ENCODE results near the gene CORO2A.

DNA sequence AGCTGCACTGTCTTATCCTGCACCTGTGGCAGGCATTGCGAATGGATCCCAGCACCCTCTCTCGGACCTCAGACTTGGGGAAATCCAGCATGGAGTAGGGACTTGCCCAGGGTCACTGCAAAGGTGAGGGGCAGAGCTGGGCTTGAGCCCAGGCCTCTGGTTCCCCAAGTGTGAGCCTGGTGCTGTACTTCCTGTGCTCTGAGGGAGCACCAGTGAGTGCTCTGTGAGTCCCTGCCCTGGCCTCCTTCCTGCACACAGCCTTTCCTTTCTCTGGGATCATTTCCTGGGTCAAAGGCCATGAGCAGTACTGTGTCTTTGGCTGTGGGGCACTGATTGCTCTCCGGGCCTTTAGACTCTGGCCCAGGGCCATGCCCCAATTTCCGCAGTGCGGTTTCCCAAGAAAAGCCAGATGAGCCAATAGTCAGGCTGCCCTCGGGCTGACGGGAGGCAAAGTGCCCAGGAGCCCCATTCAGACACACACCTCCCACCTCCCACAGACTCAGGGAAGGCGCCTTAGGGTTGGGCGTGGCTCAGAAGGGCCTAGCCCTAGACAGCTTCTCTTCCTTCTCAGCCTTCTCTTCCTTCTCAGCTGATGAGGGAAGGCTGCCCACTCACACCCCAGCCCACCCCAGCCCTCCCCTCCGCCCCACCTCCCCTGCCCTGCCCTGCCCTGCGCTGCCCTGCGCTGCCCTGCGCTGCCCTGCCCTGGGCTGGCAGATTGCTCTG is 50.1 kb downstream of the CORO2A start:
- TF ChIP-seq CHD2 (IDR thresholded peaks at IDR 0.05; ENCODE audit: low read length, partially characterized antibody) (no peak), EP300 (IDR thresholded peaks at IDR 0.05; ENCODE audit: borderline replicate concordance in 1 of 2, low read depth in 1 of 2, low read length in 1 of 2) (no peak), RAD21 (IDR thresholded peaks at IDR 0.05; ENCODE audit: low read length) (no peak), REST (IDR thresholded peaks at IDR 0.05; ENCODE audit: low read depth, low read length) (no peak), POLR2AphosphoS5 (IDR thresholded peaks at IDR 0.05; ENCODE audit: low read depth, low read length) (no peak)
- TF ChIP-seq, protein P1, sequence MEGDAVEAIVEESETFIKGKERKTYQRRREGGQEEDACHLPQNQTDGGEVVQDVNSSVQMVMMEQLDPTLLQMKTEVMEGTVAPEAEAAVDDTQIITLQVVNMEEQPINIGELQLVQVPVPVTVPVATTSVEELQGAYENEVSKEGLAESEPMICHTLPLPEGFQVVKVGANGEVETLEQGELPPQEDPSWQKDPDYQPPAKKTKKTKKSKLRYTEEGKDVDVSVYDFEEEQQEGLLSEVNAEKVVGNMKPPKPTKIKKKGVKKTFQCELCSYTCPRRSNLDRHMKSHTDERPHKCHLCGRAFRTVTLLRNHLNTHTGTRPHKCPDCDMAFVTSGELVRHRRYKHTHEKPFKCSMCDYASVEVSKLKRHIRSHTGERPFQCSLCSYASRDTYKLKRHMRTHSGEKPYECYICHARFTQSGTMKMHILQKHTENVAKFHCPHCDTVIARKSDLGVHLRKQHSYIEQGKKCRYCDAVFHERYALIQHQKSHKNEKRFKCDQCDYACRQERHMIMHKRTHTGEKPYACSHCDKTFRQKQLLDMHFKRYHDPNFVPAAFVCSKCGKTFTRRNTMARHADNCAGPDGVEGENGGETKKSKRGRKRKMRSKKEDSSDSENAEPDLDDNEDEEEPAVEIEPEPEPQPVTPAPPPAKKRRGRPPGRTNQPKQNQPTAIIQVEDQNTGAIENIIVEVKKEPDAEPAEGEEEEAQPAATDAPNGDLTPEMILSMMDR (IDR thresholded peaks at IDR 0.05), result no peak
